Endothelial cell of umbilical vein (primary cell): ENCODE results near the gene IER5. TPM values are rescaled to one million over a fixed set of nuclear protein-coding genes. Genes with fewer than 3 reads are reported as not detected.

ENCODE experiments used
- BruUV-seq: library from RNA; stranded (reverse); fragments of 400-500 nt; replicated peaks from 2 replicates; lab custom pipeline; 2021; lab: Mats Ljungman, UMichigan
- CTCF ChIA-PET: fragments of 300-600, 350-600 bp; sonication (Branson Sonifier 250); formaldehyde crosslinking; loops from one replicate; lab custom pipeline; 2021; ENCODE audit warnings: antibody characterized with exemption, inconsistent platforms; lab: Charles Lee
- POLR2A ChIA-PET: fragments of 300-600, 350-600 bp; sonication (Branson Sonifier 250); formaldehyde crosslinking; loops from one replicate; lab custom pipeline; 2021; ENCODE audit warnings: antibody characterized with exemption, inconsistent platforms; lab: Charles Lee
- DNase-seq: peaks from one replicate; pipeline ENCODE4 v3.0.0-alpha.2; 2011; ENCODE audit warnings: low read depth, low spot score
- FAIRE-seq: peaks from 2 replicates; lab custom pipeline; 2011; peaks lifted over from hg19 to GRCh38; lab: Jason Lieb, UNC
- H2AFZ ChIP-seq: 2 replicates; pipeline ENCODE4 v1.6.0; 2012; ENCODE audit warnings: low read depth, low read length, control low read depth, inconsistent platforms
- H3K27ac ChIP-seq: 2 replicates; pipeline ENCODE4 v1.5.1; 2011; ENCODE audit warnings: low read depth, mild to moderate bottlenecking, control low read depth, low read length, moderate library complexity; ENCODE audit not compliant: insufficient read depth
- H3K27me3 ChIP-seq, 2 experiments: 2 replicates each; pipeline versions ENCODE4 v1.6.0 to v1.6.1; 2011; ENCODE audit warnings: low read length in 2 of 2, mixed read lengths in 1 of 2; ENCODE audit not compliant: control insufficient read depth in 2 of 2, insufficient read depth in 2 of 2
- H3K36me3 ChIP-seq, 2 experiments: 2 replicates in 1 of 2; 3 replicates in 1 of 2; pipeline ENCODE4 v1.5.1; 2011; ENCODE audit warnings: low read length in 2 of 2, mild to moderate bottlenecking in 1 of 2, moderate library complexity in 1 of 2; ENCODE audit not compliant: control insufficient read depth in 2 of 2, insufficient read depth in 2 of 2; ENCODE audit errors: extremely low read depth in 1 of 2
- H3K4me1 ChIP-seq: 3 replicates; pipeline ENCODE4 v1.5.1; 2011; ENCODE audit warnings: mild to moderate bottlenecking, low read length; ENCODE audit not compliant: control insufficient read depth, insufficient read depth; ENCODE audit errors: extremely low read depth
- H3K4me2 ChIP-seq: 2 replicates; pipeline ENCODE4 v1.6.1; 2011; ENCODE audit warnings: low read length, control low read depth, mixed read lengths; ENCODE audit not compliant: insufficient read depth
- H3K4me3 ChIP-seq, 3 experiments: fragments of 200-600 bp in 1 of 3; sonication (generic), shearing (Covaris generic) in 1 of 3; replicated peaks in 1 of 3; 2 replicates each; pipeline ENCODE4 v1.5.1; 2011 to 2016; ENCODE audit warnings: control low read depth in 3 of 3, low read length in 3 of 3, mild to moderate bottlenecking in 2 of 3, inconsistent platforms in 1 of 3, low read depth in 1 of 3, moderate library complexity in 1 of 3; ENCODE audit not compliant: insufficient read depth in 1 of 3
- H3K79me2 ChIP-seq: 2 replicates; pipeline ENCODE4 v1.6.0; 2012; ENCODE audit warnings: low read length, inconsistent platforms; ENCODE audit not compliant: control insufficient read depth, insufficient read depth
- H3K9ac ChIP-seq: replicated peaks from 2 replicates; pipeline ENCODE3; 2011; ENCODE audit warnings: low read length, control low read depth; ENCODE audit not compliant: insufficient read depth; ENCODE audit errors: extremely low read depth
- H3K9me1 ChIP-seq: replicated peaks from 3 replicates; pipeline ENCODE4 v1.6.0; 2011; ENCODE audit warnings: mild to moderate bottlenecking, low read length; ENCODE audit not compliant: control insufficient read depth, insufficient read depth; ENCODE audit errors: extremely low read depth
- H3K9me3 ChIP-seq: replicated peaks from 2 replicates; pipeline ENCODE4 v1.5.1; 2012; ENCODE audit warnings: low read length, inconsistent platforms; ENCODE audit not compliant: control insufficient read depth, insufficient read depth
- H4K20me1 ChIP-seq: replicated peaks from 2 replicates; pipeline ENCODE3; 2011; ENCODE audit warnings: mild to moderate bottlenecking, low read length; ENCODE audit not compliant: control insufficient read depth, insufficient read depth; ENCODE audit errors: extremely low read depth
- CTCF ChIP-seq, 2 donors: IDR thresholded peaks; 1 replicate in 1 of 2; 2 replicates in 1 of 2; pipeline ENCODE4 v1.5.1; 2011; ENCODE audit warnings: low read length in 2 of 2, mild to moderate bottlenecking in 2 of 2, moderate library complexity in 2 of 2, control low read depth in 1 of 2, inconsistent platforms in 1 of 2, low read depth in 1 of 2; ENCODE audit not compliant: insufficient read depth in 1 of 2; ENCODE audit errors: extremely low read depth in 1 of 2
- EZH2 ChIP-seq: IDR thresholded peaks from 2 replicates; pipeline ENCODE4 v1.6.1; 2012; ENCODE audit warnings: borderline replicate concordance, low read depth, mild to moderate bottlenecking, moderate library complexity, low read length, inconsistent platforms; ENCODE audit not compliant: severe bottlenecking
- FOS ChIP-seq: IDR thresholded peaks from 2 replicates; pipeline ENCODE4 v1.6.1; 2011; ENCODE audit warnings: mild to moderate bottlenecking, low read length, moderate library complexity, borderline replicate concordance; ENCODE audit not compliant: insufficient read depth
- JUN ChIP-seq: IDR thresholded peaks from 2 replicates; pipeline ENCODE4 v1.6.1; 2011; ENCODE audit warnings: borderline replicate concordance, low read depth; ENCODE audit not compliant: insufficient read length, insufficient read depth
- MYC ChIP-seq: IDR thresholded peaks from one replicate; pipeline ENCODE4 v1.6.1; 2011; ENCODE audit warnings: mild to moderate bottlenecking, low read depth, low read length
- POLR2A ChIP-seq: IDR thresholded peaks from 2 replicates; pipeline ENCODE4 v1.6.1; 2012; ENCODE audit warnings: low read depth, mild to moderate bottlenecking, control low read depth, low read length
- POLR2AphosphoS5 ChIP-seq: IDR thresholded peaks from 2 replicates; pipeline ENCODE4 v1.6.1; 2012; ENCODE audit warnings: low read depth, mild to moderate bottlenecking, control low read depth, low read length, moderate library complexity; ENCODE audit not compliant: insufficient read depth
- dilution Hi-C: fragments of 300-500 bp; cut with MboI; formaldehyde crosslinking; loops from one replicate; pipeline ENCODE4 v1.15.0; 2019; ENCODE audit warnings: low sequenced_read_pairs; ENCODE audit not compliant: extremely low pct_ligation_motif_present
- intact Hi-C: fragments of 100-400 bp; cut with micrococcal nuclease; formaldehyde crosslinking; loops from one replicate; pipeline ENCODE4 v1.10.0; 2022
- polyA plus RNA-seq, 4 experiments: library from polyadenylated mRNA; depleted of rRNA in 3 of 4; stranded (reverse) in 3 of 4; unstranded in 1 of 4; fragments of >200 nt; gene quantifications; 2 replicates each; pipeline versions ENCODE4 v1.2.1 to v1.2.3, GENCODE V29; 2011 to 2012; ENCODE audit warnings: missing spikeins in 1 of 4
- total RNA-seq: library from RNA; stranded (reverse); gene quantifications from 2 replicates; pipeline ENCODE4 v1.2.3, GENCODE V29; 2021
- TF ChIP-seq, protein P1 (sequence below): IDR thresholded peaks from 2 replicates; pipeline ENCODE4 v1.6.1; 2011; ENCODE audit not compliant: insufficient read depth, insufficient read length

The IER5 gene
- total and polyA plus RNA-seq, 2 donors (not counting 3 experiments of a cell fraction or from before 2014, with no cell fraction given) = 6.6 to 14.4 TPM

DNA sequence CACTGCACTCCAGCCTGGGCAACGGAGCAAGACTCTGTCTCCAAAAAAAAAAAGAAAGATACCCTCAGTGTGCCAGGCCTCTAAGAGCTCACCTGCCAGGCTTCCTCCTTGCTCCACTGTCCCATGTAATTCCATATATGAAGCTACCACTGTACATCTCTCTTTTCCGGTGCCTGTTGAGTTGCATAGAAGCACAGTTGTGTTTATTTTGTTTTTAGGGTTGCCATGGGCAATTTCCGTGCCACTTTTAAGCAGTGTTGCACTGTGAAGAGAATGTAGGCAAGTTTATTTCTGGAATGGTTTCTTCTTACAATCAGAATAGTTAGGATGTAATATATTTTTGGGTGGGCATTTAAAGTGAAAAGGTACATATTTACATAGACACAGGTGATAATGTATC lies 31.4 kb upstream of the IER5 start:
- FAIRE-seq = no peak
- Histone ChIP-seq H3K27ac (no peak overlapping the region), H3K4me1 (no peaks in the 10 kb centered on the region), H2AFZ (no peak overlapping the region), H3K79me2 (no peaks in the 10 kb centered on the region), H3K4me2 (no peak overlapping the region), H4K20me1 (no peaks in the 10 kb centered on the region), H3K36me3 (no peaks in the 10 kb centered on the region), H3K27me3 (peaks cover 10 to 20% of the 10 kb centered on the region in 2 experiments), H3K9me1 (no peaks in the 10 kb centered on the region), H3K9ac (no peak overlapping the region), H3K4me3 (no peak overlapping the region), H3K9me3 (no peaks in the 10 kb centered on the region)
- ChIA-PET POLR2A (no interaction called here), CTCF (interaction anchor here (1.2 kb wide), 1 partner anchor 175 kb away, joined by 3 read pairs; no protein-coding TSS in a partner anchor)
- no TSS peak for BruUV-seq
- dilution Hi-C loops = no loop called here
- DNase-seq = no peak
- TF ChIP-seq EZH2 (no peak), MYC (no peak), JUN (no peak), FOS (no peak), CTCF (IDR thresholded peaks at IDR 0.05; ENCODE audit: extremely low read depth in 1 of 2, insufficient read depth in 1 of 2, low read depth in 1 of 2, low read length in 2 of 2) (no peak), POLR2AphosphoS5 (no peak), POLR2A (no peak)
- TF ChIP-seq, protein P1, sequence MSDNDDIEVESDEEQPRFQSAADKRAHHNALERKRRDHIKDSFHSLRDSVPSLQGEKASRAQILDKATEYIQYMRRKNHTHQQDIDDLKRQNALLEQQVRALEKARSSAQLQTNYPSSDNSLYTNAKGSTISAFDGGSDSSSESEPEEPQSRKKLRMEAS = no peak
- intact Hi-C loops = no loop called here
